HG02840 (cell line): ENCODE data around the gene B4GALT6.
A peak's percentile ranks its signal among the peaks of the same experiment; 100 is the strongest.

Experiments
- ATAC-seq: cut with Tn5 transposase; IDR thresholded peaks from one replicate; pipeline ENCODE4 v1.9.1; 2021; ENCODE audit warnings: mild to moderate bottlenecking, moderate library complexity, moderate number of reproducible peaks; ENCODE audit not compliant: unreplicated experiment, low FRiP score

B4GALT6 gene

DNA sequence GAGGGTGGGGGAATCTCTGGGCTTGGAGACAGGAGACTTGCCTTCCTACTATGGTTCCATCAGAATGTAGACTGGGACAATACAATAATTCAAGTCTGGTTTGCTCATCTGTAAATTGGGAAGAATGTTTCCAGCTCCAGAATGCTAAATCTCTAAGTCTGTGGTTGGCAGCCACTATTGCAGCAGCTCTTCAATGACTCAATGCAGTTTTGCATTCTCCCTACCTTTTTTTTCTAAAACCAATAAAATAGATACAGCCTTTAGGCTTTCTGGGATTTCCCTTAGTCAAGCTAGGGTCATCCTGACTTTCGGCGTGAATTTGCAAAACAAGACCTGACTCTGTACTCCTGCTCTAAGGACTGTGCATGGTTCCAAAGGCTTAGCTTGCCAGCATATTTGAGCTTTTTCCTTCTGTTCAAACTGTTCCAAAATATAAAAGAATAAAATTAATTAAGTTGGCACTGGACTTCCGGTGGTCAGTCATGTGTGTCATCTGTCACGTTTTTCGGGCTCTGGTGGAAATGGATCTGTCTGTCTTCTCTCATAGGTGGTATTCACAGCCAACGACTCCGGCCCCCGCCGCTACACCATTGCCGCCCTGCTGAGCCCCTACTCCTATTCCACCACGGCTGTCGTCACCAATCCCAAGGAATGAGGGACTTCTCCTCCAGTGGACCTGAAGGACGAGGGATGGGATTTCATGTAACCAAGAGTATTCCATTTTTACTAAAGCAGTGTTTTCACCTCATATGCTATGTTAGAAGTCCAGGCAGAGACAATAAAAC is 86.2 kb downstream of the B4GALT6 start:
- no peak for ATAC-seq

DNA sequence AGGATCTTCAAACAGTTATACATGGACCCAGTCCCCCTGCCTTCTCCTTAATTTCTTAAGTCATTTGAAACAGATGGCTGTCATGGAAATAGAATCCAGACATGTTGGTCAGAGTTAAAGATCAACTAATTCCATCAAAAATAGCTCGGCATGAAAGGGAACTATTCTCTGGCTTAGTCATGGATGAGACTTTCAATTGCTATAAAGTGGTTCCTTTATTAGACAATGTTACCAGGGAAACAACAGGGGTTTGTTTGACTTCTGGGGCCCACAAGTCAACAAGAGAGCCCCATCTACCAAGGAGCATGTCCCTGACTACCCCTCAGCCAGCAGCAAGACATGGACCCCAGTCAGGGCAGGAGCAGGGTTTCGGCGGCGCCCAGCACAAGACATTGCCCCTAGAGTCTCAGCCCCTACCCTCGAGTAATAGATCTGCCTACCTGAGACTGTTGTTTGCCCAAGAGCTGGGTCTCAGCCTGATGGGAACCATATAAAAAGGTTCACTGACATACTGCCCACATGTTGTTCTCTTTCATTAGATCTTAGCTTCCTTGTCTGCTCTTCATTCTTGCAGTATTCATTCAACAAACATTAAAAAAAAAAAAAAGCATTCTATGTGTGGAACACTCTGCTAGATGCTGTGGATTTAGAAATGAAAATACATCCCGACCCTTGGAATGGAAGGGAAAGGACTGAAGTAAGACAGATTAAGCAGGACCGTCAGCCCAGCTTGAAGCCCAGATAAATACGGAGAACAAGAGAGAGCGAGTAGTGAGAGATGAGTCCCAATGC is 88.1 kb downstream of the B4GALT6 start:
- no peak for ATAC-seq

DNA sequence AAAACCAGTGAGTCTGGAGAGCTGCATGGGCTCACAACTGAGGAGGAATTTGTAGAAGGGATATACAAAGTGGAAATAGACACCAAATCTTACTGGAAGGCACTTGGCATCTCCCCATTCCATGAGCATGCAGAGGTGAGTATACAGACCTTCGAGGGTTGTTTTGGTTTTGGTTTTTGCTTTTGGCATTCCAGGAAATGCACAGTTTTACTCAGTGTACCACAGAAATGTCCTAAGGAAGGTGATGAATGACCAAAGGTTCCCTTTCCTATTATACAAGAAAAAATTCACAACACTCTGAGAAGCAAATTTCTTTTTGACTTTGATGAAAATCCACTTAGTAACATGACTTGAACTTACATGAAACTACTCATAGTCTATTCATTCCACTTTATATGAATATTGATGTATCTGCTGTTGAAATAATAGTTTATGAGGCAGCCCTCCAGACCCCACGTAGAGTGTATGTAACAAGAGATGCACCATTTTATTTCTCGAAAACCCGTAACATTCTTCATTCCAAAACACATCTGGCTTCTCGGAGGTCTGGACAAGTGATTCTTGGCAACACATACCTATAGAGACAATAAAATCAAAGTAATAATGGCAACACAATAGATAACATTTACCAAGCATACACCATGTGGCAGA is 89.1 kb downstream of the B4GALT6 start:
- no peak for ATAC-seq

DNA sequence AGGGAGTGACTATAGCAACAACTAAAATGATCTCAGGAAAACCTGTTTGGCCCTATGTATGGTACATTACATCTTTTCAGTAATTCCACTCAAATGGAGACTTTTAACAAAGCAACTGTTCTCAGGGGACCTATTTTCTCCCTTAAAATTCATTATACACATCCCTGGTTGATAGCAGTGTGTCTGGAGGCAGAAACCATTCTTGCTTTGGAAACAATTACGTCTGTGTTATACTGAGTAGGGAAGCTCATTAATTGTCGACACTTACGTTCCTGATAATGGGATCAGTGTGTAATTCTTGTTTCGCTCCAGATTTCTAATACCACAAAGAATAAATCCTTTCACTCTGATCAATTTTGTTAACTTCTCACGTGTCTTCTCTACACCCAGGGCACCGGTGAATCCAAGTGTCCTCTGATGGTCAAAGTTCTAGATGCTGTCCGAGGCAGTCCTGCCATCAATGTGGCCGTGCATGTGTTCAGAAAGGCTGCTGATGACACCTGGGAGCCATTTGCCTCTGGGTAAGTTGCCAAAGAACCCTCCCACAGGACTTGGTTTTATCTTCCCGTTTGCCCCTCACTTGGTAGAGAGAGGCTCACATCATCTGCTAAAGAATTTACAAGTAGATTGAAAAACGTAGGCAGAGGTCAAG is 91.7 kb downstream of the B4GALT6 start:
- no peak for ATAC-seq

DNA sequence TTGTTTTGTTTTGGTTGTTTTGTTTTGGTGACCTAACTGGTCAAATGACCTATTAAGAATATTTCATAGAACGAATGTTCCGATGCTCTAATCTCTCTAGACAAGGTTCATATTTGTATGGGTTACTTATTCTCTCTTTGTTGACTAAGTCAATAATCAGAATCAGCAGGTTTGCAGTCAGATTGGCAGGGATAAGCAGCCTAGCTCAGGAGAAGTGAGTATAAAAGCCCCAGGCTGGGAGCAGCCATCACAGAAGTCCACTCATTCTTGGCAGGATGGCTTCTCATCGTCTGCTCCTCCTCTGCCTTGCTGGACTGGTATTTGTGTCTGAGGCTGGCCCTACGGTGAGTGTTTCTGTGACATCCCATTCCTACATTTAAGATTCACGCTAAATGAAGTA is 92.8 kb downstream of the B4GALT6 start, which contains the start of gene TTR:
TSS of gene TTR (plus strand) at position 250 of the 400 bp plus-strand sequence. CDS start at position 276, 26 bp downstream.
- no peak for ATAC-seq

DNA sequence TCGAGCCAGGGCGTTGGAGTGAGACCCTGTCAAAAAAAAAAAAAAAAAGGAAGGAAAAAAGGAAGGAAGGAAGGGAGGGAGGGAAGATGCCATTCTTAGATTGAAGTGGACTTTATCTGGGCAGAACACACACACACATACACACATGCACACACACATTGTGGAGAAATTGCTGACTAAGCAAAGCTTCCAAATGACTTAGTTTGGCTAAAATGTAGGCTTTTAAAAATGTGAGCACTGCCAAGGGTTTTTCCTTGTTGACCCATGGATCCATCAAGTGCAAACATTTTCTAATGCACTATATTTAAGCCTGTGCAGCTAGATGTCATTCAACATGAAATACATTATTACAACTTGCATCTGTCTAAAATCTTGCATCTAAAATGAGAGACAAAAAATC is 93.3 kb downstream of the B4GALT6 start:
- ATAC-seq: no peak

DNA sequence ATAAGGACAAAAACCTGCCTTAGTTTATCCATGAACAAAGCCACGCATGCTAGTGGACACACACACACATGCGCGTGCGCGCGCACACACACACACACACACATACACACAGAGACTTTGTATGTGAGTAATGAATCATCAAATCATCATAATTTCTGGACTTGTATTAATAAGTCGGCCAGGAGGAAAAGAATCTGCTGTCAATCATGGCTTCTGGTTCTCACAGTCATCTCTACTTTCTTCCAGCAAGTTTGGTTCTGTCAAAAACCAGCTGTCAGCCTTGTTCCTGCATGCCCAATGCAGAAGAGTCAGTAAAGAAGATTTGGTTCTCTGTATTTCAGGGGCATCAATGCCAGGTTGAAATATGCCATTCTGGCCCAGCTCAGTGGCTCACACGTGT is 93.8 kb downstream of the B4GALT6 start:
- ATAC-seq: no peak

DNA sequence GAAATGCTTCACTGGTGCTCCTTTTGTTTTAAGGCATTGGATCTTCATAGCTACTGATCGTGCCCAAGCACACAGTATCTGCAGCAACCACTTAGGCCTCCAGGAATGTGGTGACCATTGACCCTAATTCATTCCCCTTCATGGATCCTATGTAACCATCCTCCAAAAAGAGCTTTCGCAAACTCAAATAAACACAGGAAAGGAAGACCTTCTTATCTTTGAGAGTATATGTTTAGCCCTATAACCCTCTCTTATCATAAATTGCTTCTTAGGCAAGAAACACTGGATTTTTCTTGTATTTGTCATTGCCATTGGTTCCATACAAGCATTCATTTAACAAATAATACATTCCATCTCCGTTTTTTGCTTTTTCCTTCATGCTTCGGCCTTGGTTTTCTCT is 96.9 kb downstream of the B4GALT6 start:
- no peak for ATAC-seq

DNA sequence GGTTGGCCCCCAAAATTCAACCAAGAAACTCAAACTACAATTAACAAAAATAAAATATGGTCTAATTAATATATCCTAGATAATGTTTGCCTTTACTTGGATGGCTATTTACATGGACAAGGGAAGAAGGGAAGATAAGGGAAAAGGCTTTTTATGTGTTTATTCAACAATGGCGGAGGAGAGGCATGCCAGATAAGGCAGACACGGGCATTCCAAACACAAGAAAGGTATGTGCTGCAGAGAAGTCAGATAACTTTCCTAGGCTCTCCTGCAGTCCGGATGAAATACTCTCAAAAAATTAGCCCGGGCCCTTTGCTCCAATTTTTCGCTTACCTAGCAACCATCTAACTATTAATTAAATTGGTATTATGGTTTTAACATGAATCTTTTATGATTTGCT is 97.8 kb downstream of the B4GALT6 start:
- ATAC-seq: no peak

DNA sequence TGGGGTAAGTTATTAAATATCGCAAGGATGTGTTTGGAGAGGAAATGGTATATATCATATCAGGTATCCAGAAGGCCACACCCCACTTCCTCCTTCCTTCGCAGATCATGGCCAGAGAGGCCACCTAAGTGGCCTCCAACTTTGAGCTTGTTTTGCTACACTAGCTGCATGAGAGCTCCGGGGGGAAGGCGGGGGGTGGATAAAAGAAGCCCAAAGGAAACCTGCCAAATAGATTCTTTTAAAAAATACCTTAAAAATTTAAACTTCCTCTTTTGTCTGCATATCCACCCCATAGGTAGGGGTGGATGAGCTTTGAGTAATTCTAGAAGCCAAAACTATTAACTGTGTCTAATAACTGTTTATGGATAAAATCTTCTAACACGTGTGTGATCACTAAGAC is 98.4 kb downstream of the B4GALT6 start:
- no peak for ATAC-seq

DNA sequence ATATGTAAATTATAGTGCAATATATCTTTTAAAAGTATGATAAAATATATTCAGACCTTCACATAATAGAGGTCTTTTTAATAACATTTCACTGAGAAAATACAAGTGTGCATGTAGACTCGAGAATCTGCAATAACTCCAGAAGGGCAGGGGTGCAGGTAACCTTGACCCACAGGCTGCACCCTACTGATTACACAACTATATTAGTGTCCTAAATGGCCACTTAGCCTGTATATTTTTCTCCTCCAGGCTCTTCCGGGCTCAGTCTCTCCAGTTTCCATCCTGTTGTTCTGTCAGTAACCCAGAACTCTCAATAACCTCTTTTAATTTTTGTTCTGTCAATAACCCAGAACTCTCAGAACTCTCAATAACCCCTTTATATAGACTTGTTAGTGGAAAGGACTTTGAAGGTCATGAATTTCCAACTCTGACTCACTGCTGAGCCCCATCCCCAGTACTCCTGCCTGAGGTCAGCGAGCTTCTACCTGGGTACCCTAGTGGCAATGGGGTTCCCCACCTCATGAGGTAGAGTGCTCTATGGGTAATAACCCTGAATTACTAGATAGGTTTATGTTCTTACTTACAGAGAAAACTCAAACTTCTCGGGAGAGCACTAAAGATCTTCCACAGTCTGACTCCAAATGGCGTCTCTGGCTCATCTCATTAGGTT is 101.1 kb downstream of the B4GALT6 start:
- ATAC-seq: no peak

DNA sequence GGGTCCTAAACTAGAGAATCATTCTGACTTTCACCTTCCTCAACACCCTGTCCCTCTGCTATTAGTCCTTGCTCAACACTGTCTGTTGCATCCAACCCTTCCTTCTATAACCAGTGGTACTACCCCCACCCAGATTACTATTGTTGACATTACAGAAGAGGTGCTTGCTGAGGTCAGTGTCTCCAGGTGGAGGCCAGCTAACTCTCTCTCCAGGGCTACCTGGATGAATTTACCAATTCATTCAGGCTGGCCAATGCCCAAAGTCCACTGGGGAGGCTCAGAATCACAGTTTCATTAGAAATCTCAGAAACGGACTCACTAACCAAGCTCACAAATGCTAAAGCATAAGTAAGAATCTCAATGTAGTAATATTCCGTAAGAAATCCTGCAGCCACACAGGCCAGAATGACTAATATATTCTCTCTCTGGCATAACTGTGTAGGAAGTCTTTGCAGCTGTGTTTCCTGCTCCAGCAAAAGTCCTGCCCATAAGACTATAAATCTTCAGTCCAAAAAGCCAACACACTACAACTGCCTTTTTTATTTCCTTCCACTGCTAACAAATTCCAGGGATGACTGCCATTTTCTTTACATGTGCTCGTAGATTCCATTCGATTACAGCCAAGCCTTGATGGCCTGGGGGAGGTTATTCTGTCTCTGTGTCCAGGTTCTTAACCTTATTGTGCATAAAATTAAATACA is 102.7 kb downstream of the B4GALT6 start:
- ATAC-seq: no peak

DNA sequence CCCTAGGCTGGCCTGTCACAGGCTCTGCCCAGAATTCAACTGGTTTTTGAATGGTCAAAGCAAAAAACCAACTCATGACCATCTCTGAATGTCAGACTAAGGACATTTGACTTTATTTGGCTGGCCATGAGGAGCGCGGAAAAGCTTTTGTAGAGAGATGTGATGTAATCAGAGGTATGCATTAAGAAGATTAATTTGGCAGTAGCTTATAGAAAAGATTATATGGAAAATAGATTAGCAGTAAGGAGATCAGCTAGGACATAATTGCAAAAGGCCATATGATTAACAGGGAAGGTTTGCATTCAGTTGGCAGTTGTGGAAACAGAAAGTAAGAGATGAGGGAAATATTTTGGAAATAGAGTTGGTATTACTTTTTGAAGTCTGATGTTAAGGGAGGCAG is 105.0 kb downstream of the B4GALT6 start:
- ATAC-seq: no peak

DNA sequence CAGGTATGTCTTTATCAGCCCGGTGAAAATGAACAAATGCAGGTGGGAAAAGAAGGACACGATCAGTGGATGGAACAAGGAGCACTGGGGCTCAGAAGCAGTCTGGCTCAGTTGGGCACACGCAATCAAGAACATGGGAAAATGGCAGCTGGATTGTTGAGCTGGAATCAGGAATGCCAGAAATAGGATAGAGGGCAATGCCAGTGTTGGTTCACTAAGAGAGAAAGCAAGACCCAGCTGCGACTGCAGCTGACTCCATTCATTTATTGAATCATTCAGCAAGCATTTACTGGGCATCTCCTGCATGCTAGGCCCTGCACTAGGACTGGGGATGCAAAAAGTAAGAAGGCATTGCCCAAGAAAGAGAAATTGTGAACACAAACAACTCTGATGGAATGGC is 106.3 kb downstream of the B4GALT6 start:
- no peak for ATAC-seq

DNA sequence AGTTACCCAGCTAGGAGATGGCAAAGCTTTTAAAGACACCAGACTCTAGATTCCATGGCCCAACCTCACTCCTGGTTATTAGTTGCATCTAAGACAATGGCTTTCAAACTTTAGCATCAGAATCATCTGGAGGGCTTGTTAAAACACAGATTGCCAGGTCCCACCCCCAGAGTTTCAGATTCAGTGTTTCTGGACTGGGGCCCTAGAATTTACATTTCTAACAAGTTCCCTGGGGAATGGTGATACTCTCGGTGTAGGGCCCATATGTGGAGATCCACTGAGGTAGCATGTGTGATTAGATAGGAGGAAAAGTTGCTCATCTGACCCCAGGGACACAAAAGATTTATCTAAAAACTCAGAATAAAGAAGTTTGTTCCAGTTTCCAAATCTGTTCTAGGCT is 107.2 kb downstream of the B4GALT6 start:
- peak; percentile 31 for ATAC-seq

DNA sequence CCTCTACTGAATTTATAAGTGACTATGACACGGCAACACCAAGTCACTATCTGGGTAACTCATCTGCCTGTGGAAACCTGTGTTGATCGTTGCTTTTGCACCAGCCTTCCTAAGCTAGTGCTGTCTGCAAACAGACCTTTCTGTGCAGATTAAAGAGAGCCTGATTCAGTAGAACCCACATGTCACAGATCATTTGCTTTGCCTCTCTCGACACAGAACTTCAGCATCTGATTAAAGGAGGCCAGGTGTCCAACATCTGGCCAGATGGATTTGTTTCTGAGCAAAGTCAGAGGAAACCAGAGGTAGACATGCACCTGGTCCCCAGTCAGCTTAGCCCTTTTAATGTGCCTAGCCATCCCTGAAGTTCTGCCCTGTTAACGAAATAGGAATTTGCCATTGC is 107.7 kb downstream of the B4GALT6 start:
- ATAC-seq: peak; percentile 76

DNA sequence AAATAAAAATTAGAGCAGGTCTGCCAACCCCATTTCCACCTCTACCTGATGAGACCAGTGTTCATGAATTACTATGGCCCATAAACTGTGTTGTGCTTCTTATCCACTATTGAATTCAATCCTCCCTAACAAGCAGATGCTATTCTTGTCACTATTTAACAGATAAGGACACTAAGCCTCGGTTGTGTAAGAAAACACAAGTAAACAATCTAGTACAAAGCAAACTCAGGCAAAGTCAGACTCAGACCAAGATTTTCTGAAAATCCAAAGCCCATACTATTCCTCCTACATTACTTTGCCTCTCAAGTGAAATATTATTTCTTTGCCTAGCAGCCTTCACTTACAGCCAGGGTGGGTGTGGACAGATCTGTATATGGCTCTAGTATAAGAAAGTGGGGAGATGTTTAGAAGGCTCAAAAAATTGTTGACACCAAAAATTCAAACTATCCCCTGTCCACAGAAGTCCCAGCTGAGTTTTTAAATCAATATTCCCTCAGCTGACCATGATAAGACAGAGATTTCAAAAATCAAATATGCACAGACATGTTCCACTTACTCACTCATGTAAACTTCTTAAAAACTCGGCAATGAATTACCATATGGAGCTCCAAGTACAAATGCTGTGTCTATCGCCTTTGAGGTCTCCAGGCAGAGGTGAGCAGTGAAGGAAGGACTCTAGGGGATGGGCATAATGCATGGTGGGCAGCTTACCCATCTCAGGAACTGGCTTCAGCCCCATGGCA is 108.7 kb downstream of the B4GALT6 start:
- ATAC-seq: no peak

DNA sequence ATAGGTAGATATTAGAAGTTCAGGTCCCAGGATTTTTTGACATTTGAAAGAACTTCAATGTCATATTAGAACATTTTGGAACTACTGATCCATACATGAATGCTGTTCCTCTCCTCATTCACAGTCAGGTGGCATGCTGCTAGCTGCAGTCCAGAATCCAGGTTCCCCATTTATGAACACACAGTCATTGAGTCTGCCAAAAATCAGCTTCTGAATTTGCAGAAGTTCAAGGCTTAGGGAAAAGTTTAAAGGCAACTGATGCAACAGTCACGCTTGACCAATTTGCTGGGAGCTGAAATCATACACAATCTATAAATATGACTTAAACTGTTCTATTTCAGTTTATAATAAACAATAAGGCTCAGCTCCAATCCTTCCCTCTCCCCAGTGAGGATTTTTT is 110.0 kb downstream of the B4GALT6 start:
- ATAC-seq: no peak
